ENCODE measurements around the gene PHF3.

- no peak for TF ChIP-seq CTCF (conservative IDR thresholded peaks at IDR 0.05)
- no peak for TF ChIP-seq ZFX (IDR thresholded peaks at IDR 0.05)
These were observed 41.7 kb downstream of the PHF3 start for GRCh38 chr6:63677282-63677681.

Measured in C4-2B (cell line).